GM12801 (cell line): ENCODE results near the gene FAM168A.

Source experiments
- TF ChIP-seq, protein P1 (sequence below): IDR thresholded peaks from one replicate; pipeline ENCODE4 v1.5.1; 2011; ENCODE audit warnings: control low read depth; ENCODE audit not compliant: insufficient read length; ENCODE audit errors: extremely low read depth

Gene FAM168A

DNA sequence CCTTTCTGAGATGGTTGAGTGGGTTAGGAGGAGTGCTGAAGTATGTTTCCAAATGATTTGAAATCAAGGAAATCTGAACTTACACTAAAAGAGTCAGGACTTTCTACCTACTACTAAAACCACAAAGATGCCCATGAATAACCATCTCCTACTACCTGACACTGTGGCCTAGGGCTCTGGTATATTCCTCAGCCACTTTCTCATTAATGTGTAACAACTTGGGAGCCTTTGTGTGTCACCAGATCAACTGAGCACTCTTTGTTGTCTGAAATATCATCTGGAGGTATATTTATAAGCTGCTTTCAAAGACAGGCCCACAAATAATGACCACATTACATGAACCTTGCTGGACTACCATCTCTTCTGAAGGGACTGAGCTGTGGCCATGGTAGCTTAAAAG lies 177.8 kb downstream of the FAM168A start:
- TF ChIP-seq, protein P1, sequence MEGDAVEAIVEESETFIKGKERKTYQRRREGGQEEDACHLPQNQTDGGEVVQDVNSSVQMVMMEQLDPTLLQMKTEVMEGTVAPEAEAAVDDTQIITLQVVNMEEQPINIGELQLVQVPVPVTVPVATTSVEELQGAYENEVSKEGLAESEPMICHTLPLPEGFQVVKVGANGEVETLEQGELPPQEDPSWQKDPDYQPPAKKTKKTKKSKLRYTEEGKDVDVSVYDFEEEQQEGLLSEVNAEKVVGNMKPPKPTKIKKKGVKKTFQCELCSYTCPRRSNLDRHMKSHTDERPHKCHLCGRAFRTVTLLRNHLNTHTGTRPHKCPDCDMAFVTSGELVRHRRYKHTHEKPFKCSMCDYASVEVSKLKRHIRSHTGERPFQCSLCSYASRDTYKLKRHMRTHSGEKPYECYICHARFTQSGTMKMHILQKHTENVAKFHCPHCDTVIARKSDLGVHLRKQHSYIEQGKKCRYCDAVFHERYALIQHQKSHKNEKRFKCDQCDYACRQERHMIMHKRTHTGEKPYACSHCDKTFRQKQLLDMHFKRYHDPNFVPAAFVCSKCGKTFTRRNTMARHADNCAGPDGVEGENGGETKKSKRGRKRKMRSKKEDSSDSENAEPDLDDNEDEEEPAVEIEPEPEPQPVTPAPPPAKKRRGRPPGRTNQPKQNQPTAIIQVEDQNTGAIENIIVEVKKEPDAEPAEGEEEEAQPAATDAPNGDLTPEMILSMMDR: no peak

DNA sequence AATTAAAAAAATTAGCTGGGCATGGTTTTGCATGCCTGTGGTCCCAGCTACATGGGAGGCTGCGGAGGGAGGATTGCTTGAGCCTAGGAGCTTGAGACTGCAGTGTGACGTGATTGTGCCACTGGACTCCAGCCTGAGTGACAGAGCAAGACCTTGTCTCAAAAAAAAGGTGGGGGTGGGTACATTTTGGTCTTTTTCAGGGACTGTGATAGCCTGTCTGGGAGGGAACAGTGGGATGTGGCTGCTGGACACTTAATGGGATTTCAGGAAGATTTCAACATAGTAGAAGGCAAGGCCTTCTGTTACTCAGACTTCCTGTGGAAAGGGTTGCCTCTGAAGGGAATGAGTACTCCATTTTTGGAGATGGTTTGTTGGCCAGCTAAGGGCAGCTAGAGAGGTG lies 181.1 kb downstream of the FAM168A start:
- TF ChIP-seq, protein P1: no peak

DNA sequence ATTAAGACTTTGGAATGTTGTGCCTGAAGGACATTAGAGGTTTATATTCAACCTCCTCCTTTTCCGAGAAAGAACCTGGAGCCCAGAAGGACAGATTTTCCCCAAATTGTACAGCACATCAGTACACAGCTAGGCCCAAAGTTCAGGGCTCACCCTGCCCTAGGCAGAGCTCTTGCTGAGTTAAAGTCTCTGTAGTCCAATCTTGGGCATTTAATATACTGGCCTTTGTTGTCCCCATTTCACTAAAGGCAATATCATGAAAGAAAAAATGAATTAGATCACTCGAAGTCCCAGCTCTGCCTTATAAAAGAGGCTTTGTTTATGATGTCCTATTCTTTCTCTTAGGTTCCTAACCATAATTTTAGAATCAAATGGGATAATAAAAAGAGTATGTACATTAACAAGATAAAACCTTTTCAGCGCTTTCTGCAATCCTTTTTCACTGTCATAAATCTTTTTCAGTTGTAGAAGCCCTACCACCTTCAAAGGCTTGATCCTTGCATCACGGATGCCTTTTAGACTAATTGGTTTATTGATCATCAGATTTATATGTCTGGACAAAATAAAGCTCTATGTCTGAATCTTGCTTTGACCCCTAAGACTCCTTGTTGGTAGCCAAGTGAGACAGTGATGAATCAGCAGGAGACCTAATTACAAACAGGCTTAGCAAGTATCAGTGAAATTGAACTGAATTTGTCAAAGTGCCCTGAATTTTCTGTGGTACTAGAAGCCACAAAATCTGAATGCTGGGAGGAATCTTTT lies 181.9 kb downstream of the FAM168A start:
- TF ChIP-seq, protein P1: no peak

DNA sequence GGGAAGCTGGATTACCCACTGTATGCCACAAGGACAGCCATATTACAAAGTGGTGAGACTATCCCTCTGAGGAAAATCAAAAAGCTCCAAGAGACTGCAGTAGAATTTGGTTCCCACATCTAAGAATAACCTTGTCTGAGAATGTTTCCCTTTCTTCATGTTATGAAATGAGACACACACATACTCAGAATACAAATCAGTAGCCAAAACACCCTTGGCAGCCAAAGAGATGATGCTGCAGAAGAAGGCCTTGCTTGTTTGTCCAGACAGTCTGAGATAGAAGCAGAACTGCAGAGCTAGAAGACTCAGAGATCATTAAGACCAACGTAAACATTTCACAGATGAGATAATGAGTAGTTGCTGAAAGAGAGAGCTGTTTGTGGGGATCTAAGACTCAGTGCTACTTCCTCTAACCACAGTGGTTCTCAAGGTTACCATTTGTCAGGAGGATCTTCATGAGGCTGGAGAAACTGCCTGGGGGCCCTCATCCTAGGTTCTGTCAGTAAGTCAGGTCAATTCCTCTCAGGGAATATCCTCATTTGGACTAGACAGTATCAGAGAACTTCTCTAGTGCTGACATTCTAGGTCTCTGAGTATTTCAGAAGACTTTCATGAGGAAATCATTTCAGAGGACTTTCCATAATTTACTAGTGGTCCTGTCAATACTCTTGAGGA lies 182.8 kb downstream of the FAM168A start:
- TF ChIP-seq, protein P1: no peak

DNA sequence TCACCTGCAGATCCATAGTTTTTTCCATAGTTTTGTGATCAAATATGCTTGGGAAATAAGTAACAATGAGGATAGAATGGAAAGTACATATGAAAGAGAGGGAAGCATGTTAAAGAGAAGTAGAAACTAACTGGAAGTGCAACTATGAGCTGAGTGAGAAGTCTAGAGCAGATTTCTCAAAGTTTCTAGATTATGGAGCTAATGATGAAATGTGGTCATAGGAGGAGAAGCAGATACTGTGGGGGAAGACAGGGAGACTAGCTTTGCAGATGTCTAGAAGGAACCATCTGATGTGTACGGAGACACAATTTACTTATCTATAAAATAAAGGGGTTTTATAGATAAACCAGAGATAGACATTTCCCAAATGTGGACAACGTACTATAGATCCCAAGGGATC lies 184.7 kb downstream of the FAM168A start:
- TF ChIP-seq, protein P1: no peak

DNA sequence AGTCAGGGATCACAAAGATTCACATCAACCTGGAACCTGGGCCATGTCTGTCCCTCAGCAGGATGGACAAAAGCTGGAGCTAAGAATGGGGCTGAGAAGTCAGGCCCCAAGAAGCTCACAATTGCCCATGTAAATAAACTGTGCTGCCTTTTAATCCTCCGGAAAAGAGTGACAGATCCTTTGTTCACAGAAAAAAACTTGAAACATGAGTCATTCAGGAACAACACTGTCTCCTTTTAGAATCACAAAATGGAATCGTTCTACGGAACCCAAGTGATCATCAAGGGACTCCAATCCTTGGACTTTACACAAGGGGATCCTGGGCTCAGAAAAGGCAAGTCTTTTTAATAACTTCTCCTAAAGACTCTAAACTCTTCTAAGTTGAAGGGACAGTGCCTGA lies 185.6 kb downstream of the FAM168A start:
- TF ChIP-seq, protein P1: no peak

DNA sequence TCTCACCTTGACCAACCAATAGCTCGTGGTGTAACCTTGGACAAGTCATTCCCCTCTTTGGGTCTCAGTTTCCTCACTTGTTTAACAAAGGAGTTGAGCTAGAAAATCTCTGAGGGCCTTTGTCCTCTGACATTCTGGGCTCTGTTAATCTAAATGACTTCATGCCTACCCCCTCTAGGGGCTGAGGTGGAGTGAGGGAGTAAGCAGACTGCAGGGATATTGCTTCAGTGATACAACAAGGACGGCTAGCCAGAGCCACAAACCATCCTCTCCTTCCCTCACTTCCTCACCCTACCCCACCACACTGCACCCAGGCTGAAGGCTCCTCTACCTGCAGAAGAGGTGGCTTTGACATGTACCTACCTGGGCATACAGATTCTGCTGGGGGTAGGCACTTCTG lies 186.9 kb downstream of the FAM168A start:
- TF ChIP-seq, protein P1: no peak
